Breast epithelium (tissue), 4 donors: ENCODE results near the gene FRMPD4. TPM values are rescaled to one million over a fixed set of nuclear protein-coding genes. Genes with fewer than 3 reads are reported as not detected.

Source experiments
- DNase-seq, 2 donors: peaks; one replicate each; pipeline ENCODE4 v3.0.0-alpha.2; 2019; ENCODE audit warnings: low spot score in 2 of 2
- H3K27ac ChIP-seq, 2 donors: fragments of 200-600 bp; sonication (generic) in 1 of 2; one replicate each; pipeline ENCODE4 v1.5.1; 2016 to 2019; ENCODE audit warnings: mild to moderate bottlenecking in 1 of 2
- H3K27me3 ChIP-seq, 2 donors: fragments of 200-600 bp; sonication (generic) in 1 of 2; one replicate each; pipeline versions ENCODE4 v1.5.1 to v1.6.0; 2017 to 2019; ENCODE audit warnings: control low read depth in 1 of 2, mild to moderate bottlenecking in 1 of 2
- H3K36me3 ChIP-seq: fragments of 200-600 bp; one replicate; pipeline ENCODE4 v1.5.1; 2019
- H3K4me1 ChIP-seq, 2 donors: fragments of 200-600 bp; sonication (generic); one replicate each; pipeline ENCODE4 v1.5.1; 2016 to 2019; ENCODE audit warnings: control low read depth in 1 of 2
- H3K4me3 ChIP-seq, 3 donors: fragments of 200-600 bp; sonication (generic); 1 replicate in 2 of 3; 2 replicates in 1 of 3; pipeline ENCODE4 v1.5.1; 2016 to 2019; ENCODE audit warnings: mild to moderate bottlenecking in 3 of 3, moderate library complexity in 2 of 3
- H3K9me3 ChIP-seq, 2 donors: fragments of 200-600 bp; sonication (generic) in 1 of 2; one replicate each; pipeline ENCODE4 v1.5.1; 2016 to 2019; ENCODE audit warnings: control low read depth in 1 of 2
- POLR2A ChIP-seq: fragments of 450-650 bp; IDR thresholded peaks from one replicate; pipeline ENCODE4 v1.6.1; 2016; ENCODE audit warnings: antibody characterized with exemption, mild to moderate bottlenecking, moderate library complexity
- POLR2AphosphoS5 ChIP-seq, 3 donors: sonication (generic); formaldehyde crosslinking; IDR thresholded peaks; one replicate each; pipeline ENCODE4 v1.6.1; 2017; ENCODE audit warnings: antibody characterized with exemption in 3 of 3
- intact Hi-C: fragments of 100-400 bp; cut with DNase I; formaldehyde crosslinking; loops from one replicate; pipeline ENCODE4 v1.15.1; 2023; ENCODE audit warnings: low total_unique reads
- total RNA-seq, 3 donors: library from RNA; depleted of rRNA; stranded (reverse); fragments of >200 nt; gene quantifications; one replicate each; pipeline ENCODE4 v1.1.0, GENCODE V29; 2016
- TF ChIP-seq, protein P1 (sequence below), 3 donors: fragments of 450-650 bp; IDR thresholded peaks; one replicate each; pipeline ENCODE4 v1.5.1; 2016 to 2017; ENCODE audit warnings: antibody characterized with exemption in 3 of 3, mild to moderate bottlenecking in 3 of 3, moderate library complexity in 3 of 3

Gene FRMPD4
- total RNA-seq, 3 donors from 2014 or later = under 0.01 TPM

DNA sequence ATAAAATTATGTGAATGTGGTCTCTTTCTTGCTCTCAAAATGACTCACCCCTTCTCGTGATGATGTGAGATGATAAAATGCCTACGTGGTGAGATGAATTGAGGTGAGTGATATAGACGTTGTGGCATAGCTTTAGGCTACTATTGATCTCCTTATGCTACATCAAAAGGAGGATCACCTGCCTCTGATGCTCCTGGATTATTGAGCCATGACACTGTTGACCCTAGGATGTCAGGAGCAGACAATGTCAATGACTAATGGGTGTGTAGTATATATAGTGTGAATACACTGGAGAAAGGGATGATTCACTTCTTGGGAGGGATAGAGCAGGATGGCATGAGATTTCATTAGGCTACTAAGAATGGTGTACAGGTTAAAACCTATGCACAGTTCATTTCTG, 442.3 kb downstream of the FRMPD4 start:
- TF ChIP-seq, protein P1, sequence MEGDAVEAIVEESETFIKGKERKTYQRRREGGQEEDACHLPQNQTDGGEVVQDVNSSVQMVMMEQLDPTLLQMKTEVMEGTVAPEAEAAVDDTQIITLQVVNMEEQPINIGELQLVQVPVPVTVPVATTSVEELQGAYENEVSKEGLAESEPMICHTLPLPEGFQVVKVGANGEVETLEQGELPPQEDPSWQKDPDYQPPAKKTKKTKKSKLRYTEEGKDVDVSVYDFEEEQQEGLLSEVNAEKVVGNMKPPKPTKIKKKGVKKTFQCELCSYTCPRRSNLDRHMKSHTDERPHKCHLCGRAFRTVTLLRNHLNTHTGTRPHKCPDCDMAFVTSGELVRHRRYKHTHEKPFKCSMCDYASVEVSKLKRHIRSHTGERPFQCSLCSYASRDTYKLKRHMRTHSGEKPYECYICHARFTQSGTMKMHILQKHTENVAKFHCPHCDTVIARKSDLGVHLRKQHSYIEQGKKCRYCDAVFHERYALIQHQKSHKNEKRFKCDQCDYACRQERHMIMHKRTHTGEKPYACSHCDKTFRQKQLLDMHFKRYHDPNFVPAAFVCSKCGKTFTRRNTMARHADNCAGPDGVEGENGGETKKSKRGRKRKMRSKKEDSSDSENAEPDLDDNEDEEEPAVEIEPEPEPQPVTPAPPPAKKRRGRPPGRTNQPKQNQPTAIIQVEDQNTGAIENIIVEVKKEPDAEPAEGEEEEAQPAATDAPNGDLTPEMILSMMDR (IDR thresholded peaks at IDR 0.05) = no peak
- TF ChIP-seq POLR2A = no peak
- Histone ChIP-seq H3K9me3 (no peaks in the 10 kb centered on the region), H3K36me3 (no peaks in the 10 kb centered on the region), H3K4me1 (no peaks in the 10 kb centered on the region), H3K27me3 (peaks cover 0 to 18% of the 10 kb centered on the region in 2 donors), H3K27ac (no peak overlapping the region), H3K4me3 (no peak overlapping the region)
- intact Hi-C loops = no loop called here
- no peak for DNase-seq

DNA sequence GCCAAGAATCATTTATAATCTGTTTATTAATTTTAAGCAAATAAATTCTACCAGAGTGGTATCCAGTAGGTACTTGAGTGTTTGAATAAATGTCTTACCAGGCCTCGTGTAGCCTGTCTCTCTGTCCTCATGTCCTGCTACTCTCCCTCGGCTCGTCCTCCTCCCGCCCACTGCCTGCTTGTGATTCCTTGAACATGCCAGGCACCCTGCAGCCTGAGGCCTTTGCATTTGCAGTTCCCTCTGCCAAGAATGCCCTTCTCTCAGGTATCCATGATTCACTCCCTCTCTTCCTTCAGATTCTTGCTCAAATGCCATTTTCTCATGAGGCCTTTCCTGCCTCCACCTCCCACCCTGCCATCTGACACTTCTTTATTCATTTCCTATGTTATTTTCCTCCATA, 443.3 kb downstream of the FRMPD4 start:
- TF ChIP-seq POLR2AphosphoS5 (IDR thresholded peaks at IDR 0.05) = no peak
- TF ChIP-seq, protein P1 (IDR thresholded peaks at IDR 0.05) = no peak
- Histone ChIP-seq H3K4me1 (no peaks in the 10 kb centered on the region), H3K27ac (no peak overlapping the region), H3K27me3 (peaks cover 0 to 18% of the 10 kb centered on the region in 2 donors), H3K36me3 (no peaks in the 10 kb centered on the region), H3K4me3 (no peak overlapping the region), H3K9me3 (no peaks in the 10 kb centered on the region)
- intact Hi-C loops = no loop called here
- DNase-seq = no peak

DNA sequence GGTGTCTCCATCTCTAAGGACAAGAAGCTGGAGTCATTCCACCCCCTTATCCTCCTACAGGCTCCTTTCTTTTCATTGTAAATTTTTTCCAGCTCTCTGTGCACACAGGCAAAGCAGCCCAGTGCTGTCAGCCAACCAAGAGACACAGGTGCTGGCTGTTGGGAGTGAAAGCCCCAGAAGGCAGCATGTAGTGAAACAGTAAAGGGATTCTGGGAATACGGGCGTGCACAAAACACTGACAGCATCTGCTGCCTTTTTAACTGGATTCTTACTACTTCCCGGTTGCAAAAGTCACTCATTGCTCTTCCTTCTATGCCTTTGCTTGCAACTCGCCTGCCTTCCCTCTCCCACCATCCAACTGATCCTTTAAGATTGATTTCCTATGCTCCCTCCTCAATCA, 444.4 kb downstream of the FRMPD4 start:
- Histone ChIP-seq H3K36me3 (no peaks in the 10 kb centered on the region), H3K4me1 (no peaks in the 10 kb centered on the region), H3K9me3 (no peaks in the 10 kb centered on the region), H3K27ac (no peak overlapping the region), H3K27me3 (peaks cover 0 to 8% of the 10 kb centered on the region in 2 donors), H3K4me3 (no peak overlapping the region)
- TF ChIP-seq, protein P1 (IDR thresholded peaks at IDR 0.05) = no peak
- TF ChIP-seq POLR2AphosphoS5 (IDR thresholded peaks at IDR 0.05) (no peak), POLR2A (no peak)
- DNase-seq = no peak
- intact Hi-C loops = no loop called here

DNA sequence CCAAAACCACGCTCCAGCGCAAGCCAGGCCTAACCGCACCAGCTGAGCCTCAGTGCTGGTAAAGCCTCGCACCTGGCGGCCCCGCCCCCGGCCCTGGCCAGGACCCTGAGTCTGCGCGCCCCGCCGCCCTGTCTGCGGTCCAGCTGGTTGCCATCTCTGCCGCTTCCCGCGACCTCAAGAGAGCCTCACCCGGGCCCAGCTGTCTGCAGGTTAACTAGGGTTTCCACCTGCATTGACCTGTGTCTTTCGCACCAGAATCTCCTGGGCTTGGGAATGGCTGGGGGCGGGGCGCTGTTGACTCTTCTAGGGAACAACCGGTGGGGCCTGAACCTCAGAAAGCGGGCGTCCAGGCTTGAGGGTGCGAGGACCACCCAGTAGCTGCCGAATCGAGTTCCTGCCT, 445.3 kb downstream of the FRMPD4 start:
- no peak for DNase-seq
- H3K36me3 ChIP-seq = no peaks in the 10 kb centered on the region
- no peak overlapping the region for H3K27ac ChIP-seq
- peaks cover 0 to 12% of the 10 kb centered on the region in 2 donors for H3K27me3 ChIP-seq
- TF ChIP-seq POLR2AphosphoS5 (IDR thresholded peaks at IDR 0.05) (no peak), POLR2A (no peak)
- TF ChIP-seq, protein P1 (IDR thresholded peaks at IDR 0.05) = no peak
- intact Hi-C loops = no loop called here
- no peaks in the 10 kb centered on the region for H3K4me1 ChIP-seq
- H3K9me3 ChIP-seq = no peaks in the 10 kb centered on the region
- no peak overlapping the region for H3K4me3 ChIP-seq

DNA sequence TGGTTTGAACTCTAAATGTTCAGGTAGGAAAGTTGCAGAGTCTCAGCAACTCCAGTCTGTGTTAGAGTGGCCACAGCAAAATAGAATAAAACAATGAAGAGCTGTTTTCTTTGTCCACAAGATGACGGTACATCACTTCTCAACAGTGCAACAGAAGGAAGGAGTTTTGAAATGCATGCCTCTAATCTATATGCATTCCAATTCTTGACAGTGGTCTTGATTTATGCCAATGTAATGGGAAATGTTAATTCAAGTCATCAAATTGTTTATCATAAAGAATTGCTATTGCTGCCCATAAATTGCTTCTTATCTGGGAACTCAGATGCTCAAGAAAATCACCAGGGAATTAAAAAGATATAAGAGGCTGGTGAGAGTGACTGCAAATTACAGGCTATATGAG, 457.4 kb downstream of the FRMPD4 start:
- intact Hi-C loops = no loop called here
- H3K27ac ChIP-seq = no peak overlapping the region
- H3K27me3 ChIP-seq = peaks cover 0 to 3% of the 10 kb centered on the region in 2 donors
- H3K36me3 ChIP-seq = no peaks in the 10 kb centered on the region
- no peak overlapping the region for H3K4me3 ChIP-seq
- no peak for DNase-seq
- TF ChIP-seq POLR2A (no peak), POLR2AphosphoS5 (IDR thresholded peaks at IDR 0.05) (no peak)
- TF ChIP-seq, protein P1 (IDR thresholded peaks at IDR 0.05) = no peak
- no peaks in the 10 kb centered on the region for H3K4me1 ChIP-seq
- H3K9me3 ChIP-seq = no peaks in the 10 kb centered on the region
